Loucy (cell line): ENCODE measurements around the gene TMEM204.

ENCODE experiments used
- H2AFZ ChIP-seq: fragments of 200-600 bp; sonication (generic); 2 replicates; pipeline ENCODE4 v1.6.0; 2016; ENCODE audit warnings: antibody characterized with exemption, mild to moderate bottlenecking, low read length, moderate library complexity
- H3F3A ChIP-seq: fragments of 200-600 bp; 2 replicates; pipeline ENCODE4 v1.6.0; 2016; ENCODE audit warnings: antibody characterized with exemption, low read depth, mild to moderate bottlenecking
- H3K27me3 ChIP-seq: fragments of 200-600 bp; sonication (generic); 2 replicates; pipeline ENCODE4 v1.6.1; 2014; ENCODE audit warnings: low read length, mild to moderate bottlenecking; ENCODE audit not compliant: insufficient read depth, poor library complexity, severe bottlenecking
- H3K36me3 ChIP-seq: fragments of 200-600 bp; sonication (generic); 2 replicates; pipeline ENCODE4 v1.6.1; 2016; ENCODE audit warnings: low read length; ENCODE audit not compliant: insufficient read depth
- H3K4me1 ChIP-seq: fragments of 200-600 bp; sonication (generic); 2 replicates; pipeline ENCODE4 v1.5.1; 2014; ENCODE audit warnings: low read length, mild to moderate bottlenecking; ENCODE audit not compliant: insufficient read depth, poor library complexity, severe bottlenecking
- H3K4me2 ChIP-seq: fragments of 200-600 bp; sonication (generic); 2 replicates; pipeline ENCODE4 v1.6.0; 2014; ENCODE audit warnings: antibody characterized with exemption, low read length, low read depth, mild to moderate bottlenecking; ENCODE audit not compliant: poor library complexity, severe bottlenecking
- H3K4me3 ChIP-seq: fragments of 200-600 bp; sonication (generic); 2 replicates; pipeline ENCODE4 v1.5.1; 2014; ENCODE audit warnings: low read length, mild to moderate bottlenecking, mixed read lengths; ENCODE audit not compliant: poor library complexity, severe bottlenecking
- H3K79me2 ChIP-seq: fragments of 200-600 bp; sonication (generic); 2 replicates; pipeline ENCODE4 v1.6.1; 2014; ENCODE audit warnings: low read length; ENCODE audit not compliant: insufficient read depth
- H3K9ac ChIP-seq: fragments of 200-600 bp; sonication (generic); 2 replicates; pipeline ENCODE4 v1.6.0; 2014; ENCODE audit warnings: mild to moderate bottlenecking, low read depth, low read length, moderate library complexity; ENCODE audit not compliant: poor library complexity, severe bottlenecking
- H3K9me2 ChIP-seq: fragments of 200-600 bp; sonication (generic); replicated peaks from 2 replicates; pipeline ENCODE4 v1.6.1; 2016; ENCODE audit warnings: low read depth, low read length, mixed read lengths
- H3K9me3 ChIP-seq: fragments of 200-600 bp; sonication (generic); 2 replicates; pipeline ENCODE4 v1.6.1; 2014; ENCODE audit warnings: mild to moderate bottlenecking, antibody characterized with exemption, low read length, low read depth; ENCODE audit not compliant: insufficient read depth
- H4K20me1 ChIP-seq: fragments of 200-600 bp; sonication (generic); 2 replicates; pipeline ENCODE4 v1.6.0; 2014; ENCODE audit warnings: antibody characterized with exemption, low read length, mild to moderate bottlenecking; ENCODE audit not compliant: insufficient read depth, poor library complexity, severe bottlenecking
- EZH2phosphoT487 ChIP-seq: fragments of 200-600 bp; IDR thresholded peaks from 2 replicates; pipeline ENCODE4 v1.6.1; 2018; ENCODE audit warnings: antibody characterized with exemption, mild to moderate bottlenecking, moderate library complexity, borderline replicate concordance
- TF ChIP-seq, protein P1 (sequence below): fragments of 200-600 bp; sonication (generic); conservative IDR thresholded peaks from 2 replicates; pipeline ENCODE4 v1.5.1; 2014; ENCODE audit warnings: mild to moderate bottlenecking, antibody characterized with exemption, low read length

TMEM204 gene

DNA sequence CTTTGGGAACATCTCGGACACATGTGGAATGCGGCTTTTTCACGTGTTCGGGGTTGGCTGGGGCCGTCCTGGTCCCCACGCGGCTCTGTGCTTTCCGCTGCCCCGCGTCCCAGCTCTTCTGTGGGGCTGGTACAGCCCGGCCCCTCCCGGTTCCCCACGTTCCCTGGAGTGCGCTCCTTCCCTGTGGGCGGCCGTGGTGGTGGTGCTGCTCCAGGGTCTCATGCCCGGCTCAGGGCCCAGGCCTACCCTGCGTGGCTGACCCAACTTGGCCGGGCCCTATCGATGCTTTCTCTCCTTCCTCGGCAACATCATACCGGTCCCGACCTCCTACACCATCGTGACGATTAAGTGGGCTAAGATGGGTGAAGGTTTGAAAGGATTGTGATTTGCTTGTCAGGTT, 37.0 kb upstream of the TMEM204 start:
- peaks cover 5% of the 10 kb centered on the region for H3K4me1 ChIP-seq
- H3K79me2 ChIP-seq: peaks cover 23% of the 10 kb centered on the region
- no peak for TF ChIP-seq EZH2phosphoT487
- TF ChIP-seq, protein P1, sequence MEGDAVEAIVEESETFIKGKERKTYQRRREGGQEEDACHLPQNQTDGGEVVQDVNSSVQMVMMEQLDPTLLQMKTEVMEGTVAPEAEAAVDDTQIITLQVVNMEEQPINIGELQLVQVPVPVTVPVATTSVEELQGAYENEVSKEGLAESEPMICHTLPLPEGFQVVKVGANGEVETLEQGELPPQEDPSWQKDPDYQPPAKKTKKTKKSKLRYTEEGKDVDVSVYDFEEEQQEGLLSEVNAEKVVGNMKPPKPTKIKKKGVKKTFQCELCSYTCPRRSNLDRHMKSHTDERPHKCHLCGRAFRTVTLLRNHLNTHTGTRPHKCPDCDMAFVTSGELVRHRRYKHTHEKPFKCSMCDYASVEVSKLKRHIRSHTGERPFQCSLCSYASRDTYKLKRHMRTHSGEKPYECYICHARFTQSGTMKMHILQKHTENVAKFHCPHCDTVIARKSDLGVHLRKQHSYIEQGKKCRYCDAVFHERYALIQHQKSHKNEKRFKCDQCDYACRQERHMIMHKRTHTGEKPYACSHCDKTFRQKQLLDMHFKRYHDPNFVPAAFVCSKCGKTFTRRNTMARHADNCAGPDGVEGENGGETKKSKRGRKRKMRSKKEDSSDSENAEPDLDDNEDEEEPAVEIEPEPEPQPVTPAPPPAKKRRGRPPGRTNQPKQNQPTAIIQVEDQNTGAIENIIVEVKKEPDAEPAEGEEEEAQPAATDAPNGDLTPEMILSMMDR: no peak
- no peaks in the 10 kb centered on the region for H3K9me3 ChIP-seq
- H4K20me1 ChIP-seq: no peaks in the 10 kb centered on the region
- no peaks in the 10 kb centered on the region for H3K36me3 ChIP-seq
- H2AFZ ChIP-seq: no peak overlapping the region
- H3F3A ChIP-seq: no peaks in the 10 kb centered on the region
- H3K27me3 ChIP-seq: no peaks in the 10 kb centered on the region
- H3K9ac ChIP-seq: no peak overlapping the region
- H3K9me2 ChIP-seq: no peaks in the 10 kb centered on the region
- H3K4me3 ChIP-seq: no peak overlapping the region
- no peak overlapping the region for H3K4me2 ChIP-seq

DNA sequence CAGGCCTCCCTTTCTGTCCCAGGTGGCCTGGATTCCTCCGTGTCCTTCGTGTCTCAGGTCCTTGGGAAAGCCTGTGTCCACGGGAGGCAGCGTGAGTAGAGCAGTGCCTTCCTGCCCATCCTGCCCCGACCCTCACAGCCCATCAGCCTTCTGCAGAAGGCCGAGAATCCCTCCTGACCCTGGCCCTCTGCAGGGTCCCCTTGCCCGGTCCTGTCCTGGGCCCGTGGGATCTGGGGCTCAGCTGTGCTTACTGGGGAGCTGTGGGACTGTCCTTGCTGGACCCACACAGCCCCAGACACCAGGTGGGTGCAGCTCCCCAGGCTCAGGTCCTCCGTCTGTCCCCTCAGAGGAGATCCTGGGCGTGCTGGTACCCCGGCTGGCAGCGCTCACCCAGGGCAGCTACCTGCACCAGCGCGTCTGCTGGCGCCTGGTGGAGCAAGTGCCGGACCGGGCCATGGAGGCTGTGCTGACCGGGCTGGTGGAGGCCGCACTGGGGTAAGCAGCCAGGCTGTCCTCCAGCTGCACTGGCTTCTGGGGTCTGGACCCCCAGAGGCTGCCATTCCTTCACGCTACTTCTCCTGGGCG, 36.4 kb upstream of the TMEM204 start:
- Histone ChIP-seq H3K4me3 (no peak overlapping the region), H3K27me3 (no peaks in the 10 kb centered on the region), H3K9me2 (no peaks in the 10 kb centered on the region), H3K79me2 (peaks cover 23% of the 10 kb centered on the region), H3K36me3 (no peaks in the 10 kb centered on the region), H4K20me1 (no peaks in the 10 kb centered on the region), H3K9me3 (no peaks in the 10 kb centered on the region), H3K4me2 (no peak overlapping the region), H3K9ac (no peak overlapping the region), H3F3A (no peaks in the 10 kb centered on the region), H2AFZ (no peak overlapping the region), H3K4me1 (peaks cover 5% of the 10 kb centered on the region)
- no peak for TF ChIP-seq EZH2phosphoT487
- TF ChIP-seq, protein P1: no peak

DNA sequence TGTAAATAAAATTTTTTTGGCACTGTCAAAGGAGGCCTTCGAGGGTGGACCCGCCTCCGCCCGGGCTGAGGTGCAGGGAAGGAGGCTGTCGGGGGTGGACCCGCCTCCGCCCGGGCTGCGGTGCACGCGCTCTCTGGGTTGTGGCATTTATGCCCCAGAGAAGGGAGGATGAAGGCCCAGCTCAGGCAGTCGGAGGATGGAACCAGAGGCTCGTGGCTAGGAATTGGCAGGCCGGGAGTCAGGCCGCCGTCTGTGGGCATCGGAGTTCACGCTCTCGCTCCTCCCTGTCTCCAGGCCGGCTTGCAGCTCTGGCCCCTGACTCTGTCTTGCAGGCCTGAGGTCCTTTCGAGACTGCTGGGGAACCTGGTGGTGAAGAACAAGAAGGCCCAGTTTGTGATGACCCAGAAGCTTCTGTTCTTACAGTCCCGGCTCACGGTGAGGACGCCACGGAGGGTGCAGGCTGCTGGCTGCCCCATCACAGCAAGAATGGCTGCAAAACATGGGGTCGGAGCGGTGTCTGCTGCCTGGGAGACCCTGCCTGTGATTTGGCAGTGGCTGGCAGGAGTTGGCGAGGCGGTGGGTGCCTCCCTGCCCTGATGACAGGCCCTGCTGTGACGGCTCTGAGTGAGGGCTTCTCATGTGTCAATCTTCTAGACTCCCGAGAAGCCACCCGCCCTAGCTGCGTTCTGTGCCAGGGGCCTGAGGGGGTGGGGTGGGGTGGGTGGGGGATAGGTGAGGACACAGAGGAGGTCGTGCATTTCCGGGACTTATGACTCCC, 34.4 kb upstream of the TMEM204 start:
- no peaks in the 10 kb centered on the region for H3K9me3 ChIP-seq
- TF ChIP-seq EZH2phosphoT487: no peak
- TF ChIP-seq, protein P1: no peak
- no peaks in the 10 kb centered on the region for H3K27me3 ChIP-seq
- H3F3A ChIP-seq: no peaks in the 10 kb centered on the region
- H3K4me2 ChIP-seq: no peak overlapping the region
- H4K20me1 ChIP-seq: no peaks in the 10 kb centered on the region
- H3K9me2 ChIP-seq: no peaks in the 10 kb centered on the region
- H3K4me1 ChIP-seq: no peaks in the 10 kb centered on the region
- no peak overlapping the region for H3K9ac ChIP-seq
- no peak overlapping the region for H2AFZ ChIP-seq
- no peaks in the 10 kb centered on the region; the same call in 1 of the 2 replicates for H3K36me3 ChIP-seq
- H3K79me2 ChIP-seq: peaks cover 15% of the 10 kb centered on the region
- H3K4me3 ChIP-seq: no peak overlapping the region
